Tracheal epithelial cell (primary cell): ENCODE data around the gene DNAH1. TPM values are rescaled to one million over a fixed set of nuclear protein-coding genes. Genes with fewer than 3 reads are reported as not detected.

Experiments used
- total RNA-seq: library from RNA; depleted of rRNA; stranded (reverse); fragments of >200 nt; gene quantifications from 2 replicates; pipeline ENCODE4 v1.2.1, GENCODE V29; 2014

The DNAH1 gene
- total RNA-seq = 0.85 and 0.96 TPM in 2 replicates

DNA sequence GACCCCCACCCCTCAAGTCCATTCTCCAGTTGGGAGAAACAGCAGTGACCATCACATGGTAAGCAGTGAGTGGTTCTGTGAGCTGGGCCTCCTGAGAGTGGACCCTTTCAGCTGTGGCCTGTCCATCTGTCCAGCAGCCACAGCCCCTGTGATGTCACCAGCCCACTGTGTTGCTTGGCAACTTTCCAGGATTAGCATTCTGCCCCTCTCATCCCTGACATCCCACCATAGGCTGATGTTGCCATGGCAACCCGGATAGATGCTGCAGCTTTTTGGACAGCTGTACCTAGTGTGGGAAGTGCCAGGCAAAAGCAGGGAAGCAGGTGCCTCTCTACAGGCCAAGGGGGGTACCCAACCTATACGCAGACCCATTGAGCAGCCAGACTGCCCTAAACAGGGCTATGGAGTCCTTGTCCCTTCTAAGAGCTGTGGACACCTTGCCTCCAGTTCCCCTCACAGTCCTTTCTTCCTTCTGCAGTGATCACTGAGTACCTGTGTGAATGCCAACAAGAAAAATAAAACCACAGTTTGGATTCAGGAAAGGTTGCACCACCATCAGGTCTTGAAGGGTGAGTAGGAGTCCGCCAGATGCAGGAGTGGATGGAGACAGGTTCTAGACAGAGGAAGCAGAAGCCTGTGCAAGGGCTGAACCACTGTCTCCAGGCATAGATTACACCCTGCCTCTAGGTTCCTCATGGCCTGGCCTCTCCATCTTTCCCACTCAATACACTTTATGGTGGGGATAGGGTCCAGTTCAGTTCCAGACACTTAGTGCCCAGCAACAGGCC lies at the start of gene DNAH1:
DNAH1 (plus strand) TSS at position 343 of the 788 bp plus-strand sequence. CDS start 6,124 bp downstream, outside the sequence.

DNA sequence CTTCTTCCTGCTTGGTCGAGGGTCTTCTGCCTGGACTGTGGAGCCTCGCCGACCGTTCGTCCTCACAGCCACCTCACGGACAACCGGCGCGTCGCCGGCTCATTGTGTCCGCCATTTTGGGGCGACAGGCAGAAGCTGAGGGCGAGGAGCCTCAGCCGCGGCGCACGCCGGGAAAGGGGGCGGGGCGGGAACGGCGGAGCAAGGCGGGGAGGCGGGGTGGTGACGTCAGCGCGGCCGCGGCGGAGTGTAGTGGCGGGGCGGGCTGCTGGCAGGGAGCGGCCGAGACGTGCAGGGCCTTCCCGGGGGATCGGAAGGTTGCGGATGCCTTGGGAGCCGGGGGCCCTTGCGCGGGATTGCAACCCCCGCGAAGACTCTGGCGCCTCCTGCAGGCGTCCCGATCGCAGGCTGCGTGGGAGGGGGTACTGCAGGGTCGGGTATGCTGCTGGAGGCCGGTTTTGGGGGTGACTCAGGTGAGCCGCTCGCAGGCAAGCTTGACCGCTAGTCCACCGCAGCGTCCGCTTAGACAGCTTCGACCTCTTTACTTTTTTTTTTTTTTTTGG lies 37.5 kb upstream of the DNAH1 start, which contains the start of gene WDR82:
WDR82 (minus strand) TSS at position 140 of the 560 bp plus-strand sequence. CDS start 288 bp downstream, outside the sequence.

DNA sequence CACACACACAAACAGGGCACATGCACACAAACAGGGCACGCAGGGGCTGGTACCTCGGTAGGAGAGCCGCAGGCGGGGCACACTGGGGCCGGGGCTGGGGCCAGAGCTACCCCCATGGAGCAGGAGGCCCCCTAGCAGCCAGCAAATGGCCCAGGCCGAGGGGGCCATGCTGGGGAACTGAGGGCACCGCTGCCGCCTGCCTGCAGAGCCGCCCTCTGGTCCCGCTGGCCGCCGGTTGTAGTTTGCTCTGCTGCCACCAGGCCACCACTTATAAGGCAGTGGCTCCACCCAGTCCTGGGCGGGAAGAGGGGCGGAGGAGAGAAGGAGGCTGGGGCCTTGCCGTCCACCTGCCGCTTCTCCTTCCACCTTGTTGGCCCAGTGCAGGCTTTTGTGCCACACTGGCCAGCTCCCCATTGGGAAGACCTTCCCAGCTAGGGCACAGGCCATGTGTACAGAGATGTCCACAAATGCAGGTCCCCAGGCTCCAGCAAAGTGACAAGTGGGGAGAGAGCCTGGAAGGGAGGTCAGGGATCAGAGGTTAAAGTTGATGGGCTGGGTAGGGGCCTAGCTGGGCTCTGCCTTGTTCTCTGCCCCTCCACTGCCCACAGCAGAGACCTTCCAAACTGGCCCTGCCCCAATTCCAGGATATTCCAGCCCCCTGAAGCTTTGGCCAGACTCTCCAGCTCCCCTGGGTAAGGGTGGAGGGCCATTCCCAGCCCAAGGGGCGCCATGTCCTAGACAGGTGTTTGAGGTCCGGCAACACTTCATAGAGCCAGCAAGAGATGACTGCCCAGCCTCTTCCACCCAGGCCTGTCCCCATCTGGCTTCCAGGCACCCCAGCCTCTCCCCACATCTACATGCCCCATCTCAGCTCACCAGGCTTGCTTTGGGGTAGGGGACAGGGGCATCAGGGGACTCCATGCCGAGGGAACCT lies 129.0 kb downstream of the DNAH1 start, which contains the start of gene SEMA3G:
SEMA3G (minus strand) TSS at position 244 of the 934 bp plus-strand sequence; CDS start at position 168, 76 bp downstream.

Other genes with a start within 250 kb of the DNAH1 start
- 0.85 and 2.2 TPM in 2 replicates for gene POC1A, start 161.9 kb upstream of the DNAH1 start, total RNA-seq
- 36.2 and 44.1 TPM in 2 replicates for gene ALAS1, start 118.2 kb upstream of the DNAH1 start, total RNA-seq
- gene TLR9, start 90.7 kb upstream of the DNAH1 start, total RNA-seq = under 0.01 TPM in 1 of 2 replicates, not detected in the other
- 57.1 and 97.1 TPM in 2 replicates for gene TWF2, start 77.2 kb upstream of the DNAH1 start, total RNA-seq
- gene PPM1M, start 70.6 kb upstream of the DNAH1 start, total RNA-seq = 3.4 and 6.0 TPM in 2 replicates
- 54.9 and 62.7 TPM in 2 replicates for gene WDR82, start 37.7 kb upstream of the DNAH1 start, total RNA-seq
- gene GLYCTK, start 28.5 kb upstream of the DNAH1 start, total RNA-seq = 3.4 and 5.8 TPM in 2 replicates
- 52.4 and 79.3 TPM in 2 replicates for gene BAP1, start 93.7 kb downstream of the DNAH1 start, total RNA-seq
- gene PHF7, start 94.3 kb downstream of the DNAH1 start, total RNA-seq = 5.8 and 9.6 TPM in 2 replicates
- gene SEMA3G, start 128.8 kb downstream of the DNAH1 start, total RNA-seq = under 0.01 and 1.7 TPM in 2 replicates
- 0.48 TPM in 1 of 2 replicates, not detected in the other for gene TNNC1, start 137.7 kb downstream of the DNAH1 start, total RNA-seq
- gene NISCH, start 139.3 kb downstream of the DNAH1 start, total RNA-seq = 29.4 and 39.3 TPM in 2 replicates
- 0.21 and 0.24 TPM in 2 replicates for gene STAB1, start 179.0 kb downstream of the DNAH1 start, total RNA-seq
- gene NT5DC2, start 217.5 kb downstream of the DNAH1 start, total RNA-seq = 26.2 and 30.8 TPM in 2 replicates
- 0.48 and 1.1 TPM in 2 replicates for gene UQCC5, start 220.3 kb downstream of the DNAH1 start, total RNA-seq